H1 (cell line): Measurements from ENCODE around the gene IRF4.

Experiments
- ATF2 ChIP-seq: IDR thresholded peaks from 2 replicates; pipeline ENCODE4 v1.6.1; 2012; ENCODE audit warnings: low read length, inconsistent platforms
- CTCF ChIP-seq, 3 experiments: IDR thresholded peaks; 1 replicate in 2 of 3; 2 replicates in 1 of 3; pipeline versions ENCODE4 v1.5.1 to v1.6.1; 2011; ENCODE audit warnings: low read length in 3 of 3, mild to moderate bottlenecking in 3 of 3, inconsistent platforms in 2 of 3, low read depth in 1 of 3, moderate library complexity in 1 of 3; ENCODE audit not compliant: insufficient read depth in 1 of 3; ENCODE audit errors: control extremely low read depth in 1 of 3

GRCh38 chr6:380234-381218 lies 11.0 kb upstream of the IRF4 start:
- TF ChIP-seq ATF2: no peak
- TF ChIP-seq CTCF (IDR thresholded peaks at IDR 0.05; ENCODE audit: control extremely low read depth in 1 of 3, insufficient read depth in 1 of 3, low read depth in 1 of 3, low read length in 3 of 3): no peak
